ENCODE measurements around the gene BATF3.
"Not testable (repeated sequence)": the region's sequence is repeated elsewhere in the genome, so short reads cannot be mapped to it uniquely, and the experiment has no call there.

- not testable (repeated sequence) for TF ChIP-seq CTCF (conservative IDR thresholded peaks at IDR 0.05); ZFX (IDR thresholded peaks at IDR 0.05)
Observed at GRCh38 chr1:212658250-212658649, 41.4 kb downstream of the BATF3 start.

All from C4-2B (cell line).